ENCODE measurements around the gene BCO1. TPM values are rescaled to one million over a fixed set of nuclear protein-coding genes. Genes with fewer than 3 reads are reported as not detected.
"Not testable (repeated sequence)": the region's sequence is repeated elsewhere in the genome, so short reads cannot be mapped to it uniquely, and the experiment has no call there.

Gene BCO1, protein sequence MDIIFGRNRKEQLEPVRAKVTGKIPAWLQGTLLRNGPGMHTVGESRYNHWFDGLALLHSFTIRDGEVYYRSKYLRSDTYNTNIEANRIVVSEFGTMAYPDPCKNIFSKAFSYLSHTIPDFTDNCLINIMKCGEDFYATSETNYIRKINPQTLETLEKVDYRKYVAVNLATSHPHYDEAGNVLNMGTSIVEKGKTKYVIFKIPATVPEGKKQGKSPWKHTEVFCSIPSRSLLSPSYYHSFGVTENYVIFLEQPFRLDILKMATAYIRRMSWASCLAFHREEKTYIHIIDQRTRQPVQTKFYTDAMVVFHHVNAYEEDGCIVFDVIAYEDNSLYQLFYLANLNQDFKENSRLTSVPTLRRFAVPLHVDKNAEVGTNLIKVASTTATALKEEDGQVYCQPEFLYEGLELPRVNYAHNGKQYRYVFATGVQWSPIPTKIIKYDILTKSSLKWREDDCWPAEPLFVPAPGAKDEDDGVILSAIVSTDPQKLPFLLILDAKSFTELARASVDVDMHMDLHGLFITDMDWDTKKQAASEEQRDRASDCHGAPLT
- total RNA-seq (2014; rRNA removed; shearing (Covaris generic)) = 0.10 TPM in 1 of 2 replicates, not detected in the other

DNA sequence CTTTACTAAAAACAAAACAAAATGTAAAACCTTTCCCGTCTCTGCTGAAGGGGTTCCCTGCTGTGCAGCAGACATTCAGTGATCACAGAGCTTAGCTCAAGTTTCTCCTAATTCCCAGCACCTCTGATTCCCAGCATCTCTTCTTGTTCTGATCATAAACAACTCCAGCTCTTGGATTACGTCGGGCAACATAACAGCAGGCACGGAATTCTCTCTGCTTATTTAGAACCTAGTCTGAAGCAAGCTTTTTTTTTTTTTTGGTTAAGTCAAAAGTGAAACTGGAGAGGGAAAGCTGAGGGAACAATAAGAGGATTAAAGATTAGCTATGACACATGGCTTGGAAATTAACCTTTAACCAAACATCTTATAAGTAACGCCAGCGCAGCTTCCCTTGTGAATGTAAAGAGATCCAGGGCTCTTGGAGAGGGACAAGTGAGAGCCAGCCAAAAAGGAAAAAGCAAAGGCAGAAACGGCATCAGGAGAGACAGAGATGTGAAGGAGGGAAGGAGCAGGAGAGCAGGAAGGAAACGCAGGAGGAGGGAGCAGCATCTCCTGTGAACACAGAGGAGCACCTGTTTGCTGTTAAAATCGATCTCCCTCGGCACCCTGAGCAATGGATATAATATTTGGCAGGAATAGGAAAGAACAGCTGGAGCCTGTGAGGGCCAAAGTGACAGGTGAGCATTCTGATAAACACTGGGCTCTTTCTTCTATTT is at the start of gene BCO1:
Gene BCO1 (plus strand): TSS at position 394 of the 716 bp plus-strand sequence. CDS start 220 bp downstream, at position 614.
- peak; percentile 77 for DNase-seq (ENCODE audit: low read depth)

DNA sequence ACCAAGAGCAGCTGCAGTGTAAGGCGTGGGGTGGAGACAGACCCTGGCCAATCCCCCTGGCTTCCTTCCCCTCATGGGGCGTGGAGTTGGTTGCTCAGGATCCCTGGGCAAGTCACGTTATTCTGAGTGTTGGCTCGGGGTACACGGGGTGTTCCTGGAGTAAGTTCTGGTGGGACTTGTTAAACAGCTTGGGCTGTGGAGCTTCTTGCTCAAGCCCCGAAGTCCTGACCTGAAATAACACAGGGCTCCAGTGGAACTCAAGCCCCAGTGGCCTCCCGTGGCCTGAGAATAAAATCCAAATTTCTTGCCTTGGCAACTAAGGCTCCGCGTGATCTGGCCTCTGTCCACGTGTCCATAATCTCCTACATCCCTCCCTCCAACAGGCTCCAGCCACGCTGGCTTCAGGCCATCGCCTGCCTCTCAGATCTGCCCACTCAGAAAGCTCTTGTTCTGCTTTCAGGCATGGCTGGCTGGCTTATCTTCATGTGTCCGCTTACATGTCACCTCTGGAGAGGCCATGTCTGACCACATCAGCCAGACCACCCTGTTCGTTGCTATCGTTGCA is 49.3 kb upstream of the BCO1 start:
- DNase-seq (ENCODE audit: low read depth) = no peak

DNA sequence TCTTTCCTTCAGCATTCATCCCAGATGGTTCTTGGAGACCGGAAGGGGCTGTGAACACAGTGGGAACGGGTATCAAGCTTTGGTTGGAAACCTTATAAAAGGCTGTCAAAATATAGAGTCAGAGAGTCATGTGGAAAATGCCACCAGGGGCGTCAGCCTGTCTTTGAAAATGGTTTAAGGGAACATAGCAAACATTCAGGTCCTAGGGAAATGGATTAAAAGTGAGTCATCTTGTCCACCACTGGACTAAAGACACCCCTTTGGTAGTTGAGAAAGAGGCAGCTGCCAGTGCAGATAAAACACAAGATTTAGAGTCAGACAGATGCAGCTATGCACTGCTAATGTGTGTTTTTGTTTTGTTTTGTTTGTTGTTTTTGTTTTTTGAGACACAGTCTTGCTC is 47.8 kb upstream of the BCO1 start:
- DNase-seq (ENCODE audit: low read depth) = peak; percentile 58

DNA sequence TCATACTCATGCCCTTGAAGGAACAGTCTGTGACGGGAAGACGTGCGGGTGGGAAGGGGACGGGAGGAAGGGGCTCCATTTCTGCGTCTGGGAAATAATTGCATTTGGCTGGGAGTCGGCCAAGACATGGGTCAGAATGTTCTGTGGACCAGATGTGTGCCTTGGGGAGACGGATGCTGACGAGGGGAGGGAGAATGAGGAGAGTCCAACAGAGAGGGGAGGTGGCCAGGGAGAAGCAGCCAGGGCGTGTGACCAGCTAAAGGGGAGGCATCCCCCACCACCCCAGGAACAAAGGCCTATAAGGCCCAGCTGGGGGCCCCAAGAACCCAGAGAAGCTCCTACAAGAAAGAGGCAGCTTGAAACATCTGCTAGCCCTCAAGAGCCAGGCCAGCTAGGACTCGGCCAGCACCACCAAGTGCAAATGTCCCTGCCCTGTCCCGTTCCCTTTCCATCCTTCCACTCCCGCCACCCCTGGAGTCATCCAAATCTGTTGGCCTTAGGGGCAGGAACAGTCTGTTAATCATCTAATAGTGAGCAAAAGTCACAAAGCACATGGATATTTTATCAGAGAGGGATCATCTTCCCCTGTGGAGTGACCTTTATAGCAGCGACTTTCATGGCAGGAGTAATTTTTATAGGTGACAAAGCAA is 42.5 kb upstream of the BCO1 start:
- no peak for DNase-seq (ENCODE audit: low read depth)

DNA sequence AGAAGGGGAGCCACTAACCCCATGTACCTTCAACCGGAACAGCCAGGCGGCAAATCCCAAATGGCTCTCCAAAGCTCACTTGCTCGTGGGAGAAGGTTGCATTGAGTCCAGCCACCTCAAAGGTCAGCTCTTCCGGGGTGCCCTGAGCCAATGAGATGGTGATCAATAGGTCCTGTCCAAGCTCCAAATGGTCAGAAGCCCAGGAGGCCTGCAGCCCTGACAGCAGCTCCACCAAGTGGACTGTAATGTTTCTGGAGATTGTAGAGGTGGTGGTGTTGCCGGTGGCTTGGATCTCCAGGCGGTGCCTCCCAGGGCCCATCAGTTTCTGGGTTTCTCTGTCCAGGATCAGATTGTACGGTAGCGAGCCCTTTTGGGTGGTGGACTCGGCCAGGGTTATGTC is 39.9 kb upstream of the BCO1 start:
- peak; percentile 38 for DNase-seq (ENCODE audit: low read depth)

DNA sequence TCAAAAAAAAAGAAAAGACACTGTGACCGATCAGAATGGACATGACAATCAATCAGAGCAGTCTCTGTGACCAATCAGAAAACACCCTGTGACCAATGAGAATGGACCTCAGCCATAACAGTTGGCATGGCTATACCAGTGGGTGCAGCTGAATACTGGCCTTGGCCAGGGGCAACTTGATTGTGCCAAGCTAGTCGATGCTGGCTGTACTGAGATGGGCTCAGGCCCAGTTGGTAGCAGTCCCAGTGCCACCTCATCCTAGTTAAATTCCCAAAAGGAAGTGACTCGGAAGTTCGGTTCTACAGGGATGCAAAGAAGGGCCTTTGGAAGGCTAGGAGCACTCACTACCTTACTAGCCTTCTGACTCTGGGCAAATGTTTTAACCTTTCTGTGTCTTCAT is 37.2 kb upstream of the BCO1 start:
- DNase-seq (ENCODE audit: low read depth) = peak; percentile 62

DNA sequence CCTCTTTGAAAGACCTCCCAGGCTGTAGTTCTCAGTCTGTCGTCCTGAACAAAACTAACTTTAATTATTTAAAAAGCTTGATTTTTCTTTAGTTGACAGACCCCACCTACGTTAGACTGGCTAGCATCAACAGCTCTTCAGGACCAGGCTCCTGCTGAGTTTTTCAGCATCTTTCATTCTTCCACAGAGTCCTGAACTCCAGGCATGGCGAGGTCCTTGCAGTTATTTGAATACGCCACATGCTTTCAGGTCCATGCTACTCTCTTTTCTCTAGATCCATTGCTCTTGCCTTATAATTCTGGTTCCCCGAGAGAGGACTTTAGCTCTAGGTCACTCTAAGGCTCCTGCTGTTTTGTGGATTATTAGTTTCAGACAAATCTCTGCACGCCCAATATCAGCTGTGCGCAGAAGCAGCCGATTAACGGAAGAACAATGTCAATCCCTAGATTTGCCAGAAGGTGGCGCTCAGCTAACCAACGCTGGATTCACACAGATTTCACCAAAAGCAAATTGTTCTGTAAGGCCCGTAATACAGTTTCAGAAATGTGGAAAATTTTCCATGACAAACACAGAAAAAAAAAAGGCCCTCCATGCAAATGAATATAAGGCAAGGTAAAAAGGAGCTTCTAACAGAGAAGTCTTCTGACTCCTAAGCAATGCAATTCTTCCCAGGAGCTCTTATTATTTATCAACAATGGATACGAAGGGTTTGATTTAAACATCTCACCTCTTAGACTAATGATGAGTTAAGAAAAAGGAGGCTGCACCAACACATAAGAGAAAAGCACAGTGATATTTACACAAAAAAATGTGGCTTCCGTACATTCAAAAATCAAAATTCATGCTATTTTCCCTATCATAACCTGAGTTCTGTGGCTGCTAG is 33.5 kb upstream of the BCO1 start:
- peak; percentile 52 for DNase-seq (ENCODE audit: low read depth)

DNA sequence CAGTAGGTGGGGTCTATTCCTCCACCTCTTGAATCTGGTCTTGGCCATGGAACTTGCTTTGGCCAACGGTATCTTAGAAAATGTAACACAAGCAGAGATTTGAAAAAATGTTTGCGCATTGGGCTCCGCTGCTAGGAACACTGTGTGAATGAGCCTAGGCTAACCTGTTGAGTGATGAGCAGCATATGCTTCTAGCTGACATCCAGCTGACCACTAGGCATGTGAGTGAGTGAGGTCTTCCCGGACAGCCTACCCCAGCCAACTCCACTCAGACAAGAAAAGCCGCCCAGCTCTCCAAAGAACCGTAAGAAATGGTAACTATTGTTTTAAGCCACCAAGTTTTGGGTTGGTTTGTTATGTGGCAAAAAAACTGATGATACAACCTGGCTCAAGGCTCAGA is 31.4 kb upstream of the BCO1 start:
- no peak for DNase-seq (ENCODE audit: low read depth)

DNA sequence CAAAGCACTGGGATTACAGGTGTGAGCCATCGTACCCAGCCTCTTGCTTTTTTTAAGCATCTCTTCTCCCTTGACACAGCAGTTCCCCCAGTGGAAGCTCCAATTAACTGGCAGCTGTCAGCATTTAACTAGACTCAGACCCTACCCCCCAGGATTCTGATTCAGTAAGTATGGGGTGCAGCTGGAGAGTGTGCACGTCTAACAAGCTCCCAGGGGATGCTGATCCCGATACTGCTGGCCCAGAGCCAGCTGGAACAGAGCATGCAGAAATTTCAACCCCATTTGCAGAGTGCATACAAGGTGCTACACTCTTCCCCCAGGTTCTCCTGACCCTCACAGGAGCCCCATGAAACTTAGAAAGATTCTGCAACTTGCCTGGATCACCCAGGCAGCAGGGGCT is 27.7 kb upstream of the BCO1 start:
- no peak for DNase-seq (ENCODE audit: low read depth)

DNA sequence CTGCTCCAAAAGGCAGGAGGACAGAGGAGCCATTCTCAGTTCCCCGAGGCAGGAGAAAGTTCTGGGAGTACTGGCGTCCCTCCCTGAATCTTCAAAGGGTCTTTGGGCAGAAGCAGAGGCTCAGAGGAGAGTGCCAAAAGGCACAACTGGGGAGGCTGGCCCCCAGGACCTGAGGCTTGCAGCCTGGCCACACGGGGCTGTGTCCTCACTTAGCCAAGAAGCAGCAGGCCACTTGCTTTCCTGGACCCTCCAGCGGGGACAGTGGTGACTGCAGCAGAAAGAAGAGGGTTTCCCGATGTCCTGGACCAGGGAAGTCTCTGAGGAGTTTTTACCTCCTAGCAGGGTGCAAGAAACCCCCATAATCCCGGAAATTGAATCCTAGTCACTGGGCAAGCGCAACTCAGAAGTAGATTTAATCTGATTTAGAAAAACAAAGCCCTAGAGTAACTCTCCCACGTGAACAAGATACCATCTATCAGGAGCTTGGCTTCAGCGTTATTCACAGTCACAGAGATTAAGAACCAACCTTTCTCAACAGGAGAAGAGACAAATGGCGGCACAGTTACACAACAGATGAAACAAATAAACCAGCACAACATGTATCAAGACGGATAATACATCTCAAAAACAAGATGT is 25.5 kb upstream of the BCO1 start:
- DNase-seq (ENCODE audit: low read depth) = no peak

DNA sequence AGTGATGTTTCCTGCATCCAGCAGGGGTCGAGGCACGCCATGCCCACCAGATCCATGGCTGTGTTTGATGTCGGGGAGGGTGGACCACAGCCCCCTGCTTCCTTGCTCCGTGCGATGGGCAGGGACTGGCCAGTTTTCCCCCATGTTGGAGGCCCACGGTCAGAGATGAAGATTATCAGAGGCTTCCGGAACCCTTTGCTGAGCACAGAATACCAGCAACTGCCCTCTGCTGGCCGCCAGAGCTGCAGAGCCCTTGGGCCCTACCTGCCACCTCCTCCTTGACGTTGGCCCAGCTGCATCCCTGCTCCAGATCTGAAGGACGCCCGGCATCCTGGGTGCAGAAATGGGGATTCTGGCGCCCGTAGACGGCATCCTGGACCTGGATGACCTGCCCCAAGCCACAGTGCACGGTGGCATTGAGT is 23.7 kb upstream of the BCO1 start:
- DNase-seq (ENCODE audit: low read depth) = no peak

DNA sequence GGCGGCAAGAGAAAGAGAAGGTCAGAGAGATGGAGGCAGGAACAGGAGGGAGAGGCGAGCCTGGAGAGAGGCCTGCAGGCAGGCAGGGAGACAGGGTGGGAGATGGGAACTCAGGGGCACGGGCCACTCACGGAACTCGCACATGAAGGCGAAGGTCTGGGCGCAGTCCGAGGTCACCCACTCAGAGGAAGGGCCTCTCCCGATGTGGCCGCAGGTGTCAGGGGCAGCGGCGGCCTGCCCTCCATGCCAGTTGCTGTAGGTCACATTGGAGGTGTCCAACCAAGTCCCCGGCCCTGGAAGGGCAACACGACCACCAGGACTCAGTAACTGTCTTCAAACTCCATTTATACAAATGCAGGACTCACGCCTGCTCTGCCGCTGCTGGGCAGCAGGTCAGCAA is 22.4 kb upstream of the BCO1 start:
- DNase-seq (ENCODE audit: low read depth) = no peak

DNA sequence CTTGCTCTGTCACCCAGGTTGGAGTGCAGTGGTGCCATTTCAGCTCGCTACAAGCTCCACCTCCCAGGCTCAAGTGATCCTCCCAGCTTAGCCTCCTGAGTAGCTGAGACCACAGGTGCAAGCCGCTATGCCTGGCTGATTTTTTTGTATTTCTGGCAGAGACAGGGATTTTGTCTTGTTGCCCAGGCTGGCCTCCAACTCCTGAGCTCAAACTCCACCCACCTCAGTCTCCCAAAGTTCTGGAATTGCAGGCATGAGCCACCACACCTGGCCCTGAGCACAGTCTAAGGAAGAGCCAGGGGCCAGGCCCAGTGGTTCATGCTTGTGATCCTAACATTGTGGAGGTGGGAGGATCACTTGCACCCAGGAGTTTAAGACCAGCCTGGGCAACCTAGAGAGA is 21.8 kb upstream of the BCO1 start:
- DNase-seq (ENCODE audit: low read depth) = no peak

DNA sequence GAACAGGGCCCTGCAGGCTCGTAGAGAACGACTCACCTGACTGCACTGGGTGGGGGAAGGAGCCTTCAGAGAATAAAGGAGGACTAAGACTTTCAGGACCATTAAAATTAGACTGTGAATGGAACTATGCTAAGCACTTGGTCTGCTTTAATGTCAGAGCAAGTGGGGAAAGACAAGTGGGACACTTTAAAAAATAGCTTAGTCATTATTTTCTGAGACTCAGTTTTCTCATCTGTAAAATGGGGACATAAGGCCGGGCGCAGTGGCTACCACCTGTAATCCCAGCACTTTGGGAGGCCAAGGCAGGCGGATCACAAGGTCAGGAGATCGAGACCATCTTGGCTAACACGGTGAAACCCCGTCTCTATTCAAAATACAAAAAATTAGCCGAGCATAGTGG is 19.3 kb upstream of the BCO1 start:
- no peak for DNase-seq (ENCODE audit: low read depth)

DNA sequence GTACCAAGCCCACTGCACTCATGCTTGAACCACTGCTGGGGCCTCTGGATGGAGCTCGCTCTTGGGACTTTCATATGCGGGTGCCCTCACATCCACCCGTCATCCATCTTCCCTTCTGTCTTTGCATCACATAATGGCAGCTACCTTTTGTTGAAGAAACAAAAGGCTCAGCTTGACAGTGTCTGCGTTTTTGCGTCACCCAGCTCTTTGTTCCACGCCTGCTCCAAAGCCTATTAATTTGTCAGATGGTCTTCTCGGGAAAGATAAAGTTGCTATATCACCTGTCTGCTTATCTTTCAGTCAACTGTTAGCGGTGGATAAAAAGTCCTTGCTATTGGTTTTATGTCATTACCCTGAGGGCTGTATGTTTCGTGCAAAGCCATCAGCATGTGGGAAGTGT is 18.1 kb upstream of the BCO1 start:
- no peak for DNase-seq (ENCODE audit: low read depth)

DNA sequence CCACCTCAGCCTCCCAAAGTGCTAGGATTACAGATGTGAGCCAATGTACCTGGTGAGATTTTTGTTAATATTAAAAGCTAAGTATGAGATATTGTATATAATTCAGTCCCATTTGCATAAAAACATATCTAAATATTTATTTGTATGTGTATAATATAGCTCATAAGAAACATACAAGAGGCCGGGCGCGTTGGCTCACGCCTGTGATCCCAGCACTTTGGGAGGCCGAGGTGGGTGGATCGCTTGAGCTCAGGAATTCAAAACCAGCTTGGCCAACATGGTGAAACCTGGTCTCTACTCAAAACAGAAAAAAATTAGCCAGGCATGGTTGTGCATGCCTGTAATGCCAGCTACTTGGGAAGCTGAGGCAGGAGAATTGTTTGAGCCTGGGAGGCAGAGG is 16.8 kb upstream of the BCO1 start:
- no peak for DNase-seq (ENCODE audit: low read depth)

DNA sequence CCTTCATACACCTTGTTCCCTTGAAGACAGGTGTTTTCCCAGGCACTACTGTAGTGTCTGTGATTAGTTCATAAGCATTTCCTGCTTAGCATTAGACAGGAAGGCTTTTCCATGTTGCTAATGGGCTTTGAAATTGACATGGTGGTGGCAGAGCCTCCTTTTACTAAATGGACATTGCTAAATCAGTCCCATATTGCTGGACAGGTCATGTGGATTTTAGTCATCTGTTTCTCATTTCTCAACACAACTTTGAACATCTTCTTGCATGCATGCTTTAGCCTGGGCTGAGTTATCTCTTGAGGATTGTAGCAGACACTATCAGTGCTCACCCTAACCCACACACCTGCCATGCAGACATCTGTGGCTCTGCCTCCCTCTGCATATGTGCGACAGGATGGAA is 13.7 kb upstream of the BCO1 start:
- DNase-seq (ENCODE audit: low read depth) = no peak

DNA sequence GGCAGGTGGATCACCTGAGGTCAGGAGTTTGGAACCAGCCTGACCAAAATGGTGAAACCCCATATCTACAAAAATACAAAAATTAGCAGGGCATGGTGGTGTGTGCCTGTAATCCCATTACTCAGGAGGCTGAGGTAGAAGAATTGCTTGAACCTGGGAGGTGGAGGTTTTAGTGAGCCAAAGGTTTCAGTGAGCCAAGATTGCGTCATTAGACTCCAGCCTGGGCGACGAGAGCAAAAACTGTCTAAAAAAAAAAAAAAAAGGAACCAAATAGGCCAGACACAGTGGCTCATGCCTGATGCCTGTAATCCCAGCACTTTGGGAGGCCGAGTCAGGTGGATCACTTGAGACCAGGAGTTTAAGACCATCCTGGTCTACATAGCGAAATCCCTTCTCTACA is 12.8 kb upstream of the BCO1 start:
- DNase-seq (ENCODE audit: low read depth) = not testable (repeated sequence)

DNA sequence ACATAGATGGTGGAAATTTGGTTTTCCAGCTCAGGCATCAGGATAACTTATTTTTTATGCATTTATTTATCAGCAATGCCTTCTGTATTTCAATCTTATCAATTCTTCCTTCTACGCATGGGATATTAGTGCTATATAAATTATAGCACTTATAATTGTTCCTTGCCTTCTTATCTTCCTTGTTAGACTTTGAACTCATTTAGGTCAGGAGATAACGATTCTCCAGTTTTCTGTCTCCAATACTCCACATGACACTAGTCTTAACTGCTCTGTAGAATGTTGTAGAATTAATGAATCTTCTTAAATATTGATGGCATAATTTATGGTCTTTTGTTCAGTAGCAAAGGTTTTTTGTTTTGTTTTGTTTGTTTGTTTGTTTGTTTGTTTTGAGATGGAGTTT is 10.7 kb upstream of the BCO1 start:
- DNase-seq (ENCODE audit: low read depth) = no peak

DNA sequence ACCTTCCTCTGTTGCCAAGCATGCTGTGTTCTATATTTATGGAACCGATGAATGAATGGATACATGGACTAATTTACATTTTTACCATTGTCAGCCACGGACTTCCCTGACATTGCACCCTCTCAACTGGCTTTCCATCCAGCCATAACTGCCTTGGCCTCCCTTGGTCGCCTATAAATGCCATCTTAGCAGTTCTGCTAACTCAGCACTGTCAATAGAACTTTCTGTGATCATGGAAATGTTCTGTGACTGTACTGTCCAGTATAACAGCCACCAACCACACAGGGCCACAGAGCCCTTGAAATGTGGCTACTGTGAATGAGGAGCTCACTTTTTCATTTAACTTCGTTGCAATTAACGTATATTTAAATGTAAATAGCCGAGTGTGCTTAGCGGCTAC is 8.7 kb upstream of the BCO1 start:
- no peak for DNase-seq (ENCODE audit: low read depth)

DNA sequence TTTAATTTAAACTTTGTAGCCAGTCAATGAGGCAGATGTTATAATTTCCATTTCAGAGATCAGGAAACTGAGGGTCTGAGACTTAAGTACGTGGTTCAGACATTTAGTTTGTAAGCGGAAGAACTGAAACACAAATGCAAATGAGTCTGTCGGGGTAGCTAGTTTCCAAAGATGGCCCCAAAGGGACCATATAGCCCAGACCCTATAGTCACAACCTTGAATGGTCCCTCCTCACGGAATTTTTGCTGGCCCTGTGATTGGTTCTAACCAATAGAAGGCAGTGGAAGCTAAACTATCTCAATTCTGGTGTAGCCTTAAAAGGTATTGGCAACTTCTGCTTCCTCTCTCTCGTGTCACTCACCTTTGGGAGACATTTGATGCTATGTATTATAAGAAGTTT is 7.5 kb upstream of the BCO1 start:
- no peak for DNase-seq (ENCODE audit: low read depth)
